ENCODE data around the gene PRCD.

- TF ChIP-seq POLR2A (IDR thresholded peaks at IDR 0.05) (no peak), CTCF (IDR thresholded peaks at IDR 0.05) (no peak), POLR2AphosphoS5 (IDR thresholded peaks at IDR 0.05; ENCODE audit: insufficient read depth in 1 of 2, low read depth in 1 of 2) (peak in 1 of 2 donors; percentile 42)
These were observed 46.8 kb upstream of the PRCD start for GRCh38 chr17:76492989-76493501.

Data from vagina (tissue), 2 donors.